MCF 10A (cell line): ENCODE data around the gene KCNH3. TPM values are rescaled to one million over a fixed set of nuclear protein-coding genes. Genes with fewer than 3 reads are reported as not detected.

Experiments
- BruUV-seq: library from RNA; stranded (reverse); fragments of 400-500 nt; replicated peaks from 2 replicates; lab custom pipeline; 2021; lab: Mats Ljungman, UMichigan
- CTCF ChIA-PET: fragments of 300-600 bp; sonication (Branson Sonifier 250); formaldehyde crosslinking; extraction: SDS; loops from one replicate; lab custom pipeline; 2021; ENCODE audit warnings: antibody characterized with exemption, inconsistent platforms; lab: Yijun Ruan, JAX
- POLR2A ChIA-PET: fragments of 300-600, 350-650 bp; sonication (Branson Sonifier 250); formaldehyde crosslinking; extraction: SDS; loops from one replicate; lab custom pipeline; 2020; ENCODE audit warnings: antibody characterized with exemption, inconsistent platforms; lab: Yijun Ruan, JAX
- DNase-seq: peaks from one replicate; pipeline ENCODE4 v3.0.0-alpha.2; 2018; ENCODE audit not compliant: unreplicated experiment
- H3K27ac Mint-ChIP-seq: one replicate; pipeline ENCODE4 v1.8.0; 2022; ENCODE audit warnings: mild to moderate bottlenecking, low read depth, mixed read lengths; ENCODE audit not compliant: unreplicated experiment
- H3K27me3 Mint-ChIP-seq: one replicate; pipeline ENCODE4 v1.8.0; 2022; ENCODE audit warnings: mixed read lengths; ENCODE audit not compliant: insufficient read depth, unreplicated experiment
- H3K36me3 Mint-ChIP-seq: one replicate; pipeline ENCODE4 v1.8.0; 2022; ENCODE audit warnings: mild to moderate bottlenecking, moderate library complexity, mixed read lengths; ENCODE audit not compliant: insufficient read depth, unreplicated experiment
- H3K4me1 Mint-ChIP-seq: one replicate; pipeline ENCODE4 v1.8.0; 2022; ENCODE audit warnings: mixed read lengths; ENCODE audit not compliant: insufficient read depth, unreplicated experiment
- H3K4me3 Mint-ChIP-seq: one replicate; pipeline ENCODE4 v1.8.0; 2022; ENCODE audit warnings: mild to moderate bottlenecking, moderate library complexity, mixed read lengths; ENCODE audit not compliant: unreplicated experiment
- H3K9me3 Mint-ChIP-seq: one replicate; pipeline ENCODE4 v1.8.0; 2022; ENCODE audit warnings: mixed read lengths; ENCODE audit not compliant: unreplicated experiment
- intact Hi-C: fragments of 100-400 bp; cut with micrococcal nuclease; formaldehyde crosslinking; loops from 2 replicates; pipeline ENCODE4 v1.14.1; 2022
- total RNA-seq: library from RNA; stranded (reverse); gene quantifications from 2 replicates; pipeline ENCODE4 v1.2.3, GENCODE V29; 2022
- TF ChIP-seq, protein P1 (sequence below): fragments of 200-600 bp; IDR thresholded peaks from one replicate; pipeline ENCODE4 v1.8.0; 2022; ENCODE audit warnings: antibody characterized with exemption, mild to moderate bottlenecking; ENCODE audit not compliant: unreplicated experiment

KCNH3 gene
- total RNA-seq, 1 experiment from 2014 or later, result not detected

DNA sequence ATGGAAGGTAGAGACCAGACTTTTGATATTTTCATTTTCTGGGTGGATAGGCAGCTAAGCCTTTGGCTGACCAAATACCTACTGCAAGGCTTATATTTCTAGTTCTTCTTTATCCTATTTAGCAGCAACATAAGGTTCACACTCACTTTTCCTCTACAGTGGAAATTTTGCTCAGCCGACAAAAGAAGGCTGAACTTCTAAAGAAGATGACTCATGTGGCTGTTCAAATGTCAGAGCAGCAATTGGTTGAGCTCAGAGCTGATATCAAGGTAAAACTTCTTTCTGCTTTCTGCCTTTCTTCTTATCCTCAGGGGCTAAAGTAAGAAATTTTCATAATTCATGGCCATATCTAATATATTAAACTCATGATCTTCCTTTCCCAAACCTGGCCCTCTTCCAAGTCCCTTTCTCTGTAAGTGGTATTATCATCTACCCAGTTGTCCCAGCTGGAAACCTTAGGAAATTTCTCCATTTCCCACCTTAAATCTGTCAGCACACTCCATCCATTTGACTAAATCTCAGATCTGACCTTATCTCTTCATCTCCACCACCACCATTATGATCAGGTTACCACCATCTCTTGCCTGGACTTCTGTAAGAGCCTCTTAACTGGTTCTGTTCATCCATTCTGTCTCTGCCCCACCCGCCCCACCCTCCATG lies 19.8 kb upstream of the KCNH3 start:
- ChIA-PET CTCF (interaction anchor here (0.6 to 3.5 kb wide), 4 partner anchors 160 to 253 kb away, joined by 3 to 20 read pairs (median 7); no protein-coding TSS in a partner anchor), POLR2A (interaction anchor here (0.6 to 2.2 kb wide), 7 partner anchors 13 to 253 kb away, joined by 3 to 9 read pairs (median 3); partner anchors contain the start of gene SPATS2)
- H3K27me3 Mint-ChIP-seq, result no peaks in the 10 kb centered on the region
- H3K4me3 Mint-ChIP-seq, result no peak overlapping the region
- DNase-seq, result no peak
- intact Hi-C loops, result no loop called here
- H3K9me3 Mint-ChIP-seq, result no peaks in the 10 kb centered on the region
- peaks cover 15% of the 10 kb centered on the region for H3K4me1 Mint-ChIP-seq
- TF ChIP-seq, protein P1, sequence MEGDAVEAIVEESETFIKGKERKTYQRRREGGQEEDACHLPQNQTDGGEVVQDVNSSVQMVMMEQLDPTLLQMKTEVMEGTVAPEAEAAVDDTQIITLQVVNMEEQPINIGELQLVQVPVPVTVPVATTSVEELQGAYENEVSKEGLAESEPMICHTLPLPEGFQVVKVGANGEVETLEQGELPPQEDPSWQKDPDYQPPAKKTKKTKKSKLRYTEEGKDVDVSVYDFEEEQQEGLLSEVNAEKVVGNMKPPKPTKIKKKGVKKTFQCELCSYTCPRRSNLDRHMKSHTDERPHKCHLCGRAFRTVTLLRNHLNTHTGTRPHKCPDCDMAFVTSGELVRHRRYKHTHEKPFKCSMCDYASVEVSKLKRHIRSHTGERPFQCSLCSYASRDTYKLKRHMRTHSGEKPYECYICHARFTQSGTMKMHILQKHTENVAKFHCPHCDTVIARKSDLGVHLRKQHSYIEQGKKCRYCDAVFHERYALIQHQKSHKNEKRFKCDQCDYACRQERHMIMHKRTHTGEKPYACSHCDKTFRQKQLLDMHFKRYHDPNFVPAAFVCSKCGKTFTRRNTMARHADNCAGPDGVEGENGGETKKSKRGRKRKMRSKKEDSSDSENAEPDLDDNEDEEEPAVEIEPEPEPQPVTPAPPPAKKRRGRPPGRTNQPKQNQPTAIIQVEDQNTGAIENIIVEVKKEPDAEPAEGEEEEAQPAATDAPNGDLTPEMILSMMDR, result no peak
- BruUV-seq, result no TSS peak
- no peak overlapping the region for H3K27ac Mint-ChIP-seq
- H3K36me3 Mint-ChIP-seq, result peaks cover 13% of the 10 kb centered on the region

DNA sequence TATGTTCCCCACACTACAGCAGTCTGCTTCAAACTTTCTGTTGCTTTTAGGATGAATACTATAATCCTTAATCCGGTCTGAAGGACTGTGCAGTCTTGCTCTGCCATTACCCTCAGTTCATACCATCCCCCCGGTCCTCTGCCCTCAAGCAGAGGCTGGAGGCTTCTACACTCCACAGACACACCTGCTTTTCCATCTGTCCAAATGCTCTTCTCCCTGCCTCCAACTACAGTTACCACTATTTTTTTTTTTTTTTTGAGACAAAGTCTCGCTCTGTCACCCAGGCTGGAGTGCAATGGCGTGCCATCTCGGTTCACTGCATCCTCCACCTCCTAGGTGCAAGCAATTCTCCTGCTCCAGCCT lies 19.3 kb upstream of the KCNH3 start:
- no peaks in the 10 kb centered on the region for H3K9me3 Mint-ChIP-seq
- peaks cover 15% of the 10 kb centered on the region for H3K4me1 Mint-ChIP-seq
- peaks cover 14% of the 10 kb centered on the region for H3K36me3 Mint-ChIP-seq
- H3K27ac Mint-ChIP-seq, result no peak overlapping the region
- no peak for DNase-seq
- TF ChIP-seq, protein P1, result no peak
- no TSS peak for BruUV-seq
- H3K4me3 Mint-ChIP-seq, result no peak overlapping the region
- H3K27me3 Mint-ChIP-seq, result no peaks in the 10 kb centered on the region
- POLR2A ChIA-PET, result interaction anchor here (1.3 to 1.8 kb wide), 2 partner anchors 16 to 254 kb away, joined by 4 to 7 read pairs; no protein-coding TSS in a partner anchor
- intact Hi-C loops, result no loop called here
- CTCF ChIA-PET, result interaction anchor here (0.6 to 3.5 kb wide), 4 partner anchors 161 to 253 kb away, joined by 3 to 20 read pairs (median 7); no protein-coding TSS in a partner anchor

DNA sequence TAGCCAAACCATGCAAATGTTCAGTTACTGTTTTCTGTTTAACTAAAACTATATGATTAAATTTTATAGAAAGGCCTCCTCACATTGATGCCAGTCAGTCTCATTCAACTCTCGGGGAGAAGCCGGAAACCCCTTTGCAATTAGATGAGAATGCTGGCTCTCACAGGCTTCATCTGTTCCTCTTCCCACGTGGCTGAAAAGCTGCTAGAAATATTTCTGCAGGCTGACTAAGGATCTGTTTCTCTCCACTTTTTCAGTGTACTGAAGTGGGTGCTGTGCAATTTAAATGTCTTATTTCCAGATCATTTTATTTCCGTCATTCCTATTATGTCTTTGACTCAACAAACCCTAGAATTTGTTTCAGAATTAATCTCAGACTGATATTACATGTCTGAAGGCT lies 17.4 kb upstream of the KCNH3 start:
- H3K9me3 Mint-ChIP-seq, result no peaks in the 10 kb centered on the region
- ChIA-PET CTCF (interaction anchor here (0.6 to 1.2 kb wide), 3 partner anchors 34 to 173 kb away, joined by 3 to 4 read pairs (median 3); no protein-coding TSS in a partner anchor), POLR2A (no interaction called here)
- intact Hi-C loops, result no loop called here
- no peak overlapping the region for H3K4me3 Mint-ChIP-seq
- peaks cover 26% of the 10 kb centered on the region for H3K36me3 Mint-ChIP-seq
- DNase-seq, result no peak
- no peaks in the 10 kb centered on the region for H3K27me3 Mint-ChIP-seq
- BruUV-seq, result no TSS peak
- H3K27ac Mint-ChIP-seq, result no peak overlapping the region
- peaks cover 7% of the 10 kb centered on the region for H3K4me1 Mint-ChIP-seq
- TF ChIP-seq, protein P1, result no peak

DNA sequence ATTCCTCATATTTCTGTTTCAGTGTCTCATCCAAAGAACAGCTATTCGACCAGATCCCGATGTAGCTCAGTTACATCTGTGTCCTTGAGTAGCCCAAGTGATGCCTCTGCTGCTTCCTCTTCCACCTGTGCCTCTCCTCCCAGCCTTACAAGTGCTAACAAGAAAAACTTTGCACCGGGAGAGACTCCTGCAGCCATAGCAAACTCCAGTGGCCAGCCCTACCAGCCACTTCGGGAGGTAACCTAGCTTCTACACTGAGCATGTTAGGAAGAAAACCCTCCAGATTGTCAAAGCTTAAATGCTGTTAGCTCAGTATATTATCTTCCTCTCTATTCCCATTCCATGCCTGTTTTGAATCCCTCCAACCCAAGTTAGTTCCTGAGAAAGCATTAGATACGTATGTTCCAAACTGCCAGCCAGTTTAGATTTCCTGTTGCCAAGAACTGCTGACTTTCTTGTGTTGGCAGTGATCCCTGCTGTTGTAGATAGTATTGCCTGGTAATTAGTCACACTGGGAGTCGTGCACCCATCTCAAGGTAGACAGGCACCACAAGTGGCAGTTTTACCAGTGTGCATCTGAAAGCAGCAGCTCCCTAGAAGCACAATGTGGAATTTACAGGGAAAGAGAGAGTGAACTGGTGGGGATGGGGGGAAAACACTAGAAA lies 14.0 kb upstream of the KCNH3 start:
- Mint-ChIP-seq H3K27ac (no peak overlapping the region), H3K4me3 (no peak overlapping the region), H3K4me1 (no peaks in the 10 kb centered on the region), H3K9me3 (no peaks in the 10 kb centered on the region), H3K36me3 (peaks cover 30% of the 10 kb centered on the region), H3K27me3 (no peaks in the 10 kb centered on the region)
- no TSS peak for BruUV-seq
- ChIA-PET POLR2A (interaction anchor here (1.1 kb wide), 1 partner anchor 108 kb away, joined by 4 read pairs; no protein-coding TSS in a partner anchor), CTCF (interaction anchor here (0.6 to 3.6 kb wide), 6 partner anchors 10 to 177 kb away, joined by 3 to 24 read pairs (median 5); no protein-coding TSS in a partner anchor)
- TF ChIP-seq, protein P1, result no peak
- DNase-seq, result no peak
- intact Hi-C loops, result no loop called here
